DND-41 (cell line): ENCODE measurements around the gene VARS1.

Experiments
- ATAC-seq: fragments of 200-7000 bp; cut with Tn5 transposase; 3 replicates; pipeline ENCODE4 v1.9.1; 2021; ENCODE audit warnings: low read depth; ENCODE audit not compliant: insufficient read depth
- DNase-seq: peaks from one replicate; pipeline ENCODE4 v3.0.0-alpha.2; 2020
- H2AFZ ChIP-seq: 2 replicates; pipeline ENCODE4 v1.6.0; 2012; ENCODE audit warnings: low read depth, low read length
- H3K27ac ChIP-seq: 2 replicates; pipeline ENCODE4 v1.5.1; 2012; ENCODE audit warnings: low read length, inconsistent platforms
- H3K27me3 ChIP-seq: fragments of 200-600 bp; sonication (generic); 2 replicates; pipeline ENCODE4 v1.6.0; 2012; ENCODE audit warnings: low read length, mild to moderate bottlenecking, inconsistent platforms; ENCODE audit not compliant: insufficient read depth, poor library complexity
- H3K36me3 ChIP-seq: 2 replicates; pipeline ENCODE4 v1.5.1; 2012; ENCODE audit warnings: low read length, inconsistent platforms; ENCODE audit not compliant: insufficient read depth
- H3K4me1 ChIP-seq: 2 replicates; pipeline ENCODE4 v1.5.1; 2012; ENCODE audit warnings: mild to moderate bottlenecking, low read length; ENCODE audit not compliant: insufficient read depth
- H3K4me2 ChIP-seq: 2 replicates; pipeline ENCODE4 v1.6.0; 2012; ENCODE audit warnings: mild to moderate bottlenecking, moderate library complexity, low read length, inconsistent platforms; ENCODE audit not compliant: insufficient read depth
- H3K4me3 ChIP-seq, 2 experiments: fragments of 200-600 bp in 1 of 2; shearing (Covaris generic) in 1 of 2; 2 replicates each; pipeline ENCODE4 v1.5.1; 2012 to 2016; ENCODE audit warnings: inconsistent platforms in 2 of 2, low read length in 2 of 2, mild to moderate bottlenecking in 2 of 2, low read depth in 1 of 2, moderate library complexity in 1 of 2
- H3K79me2 ChIP-seq: 2 replicates; pipeline ENCODE4 v1.6.0; 2012; ENCODE audit warnings: low read length, inconsistent platforms; ENCODE audit not compliant: insufficient read depth
- H3K9ac ChIP-seq: 2 replicates; pipeline ENCODE4 v1.6.0; 2012; ENCODE audit warnings: low read depth, mild to moderate bottlenecking, inconsistent platforms, low read length, moderate library complexity
- H3K9me3 ChIP-seq: 2 replicates; pipeline ENCODE4 v1.5.1; 2012; ENCODE audit warnings: low read length, moderate library complexity, mild to moderate bottlenecking, inconsistent platforms; ENCODE audit not compliant: insufficient read depth, severe bottlenecking
- H4K20me1 ChIP-seq: 2 replicates; pipeline ENCODE4 v1.6.0; 2012; ENCODE audit warnings: low read length; ENCODE audit not compliant: insufficient read depth
- EZH2 ChIP-seq: IDR thresholded peaks from 3 replicates; pipeline ENCODE4 v1.6.1; 2012; ENCODE audit warnings: borderline replicate concordance, low read depth, mild to moderate bottlenecking, moderate library complexity, low read length, inconsistent platforms; ENCODE audit not compliant: severe bottlenecking
- TF ChIP-seq, protein P1 (sequence below): IDR thresholded peaks from 2 replicates; pipeline ENCODE4 v1.5.1; 2012; ENCODE audit warnings: borderline replicate concordance, low read length, moderate library complexity, mild to moderate bottlenecking; ENCODE audit not compliant: poor library complexity, severe bottlenecking; ENCODE audit errors: extremely low read depth

The VARS1 gene

GRCh38 chr6:31771992-31772358, 23.6 kb downstream of the VARS1 start:
- ATAC-seq, result peak; percentile 20; the same call in 2 of the 3 replicates
- TF ChIP-seq EZH2, result no peak
- TF ChIP-seq, protein P1, sequence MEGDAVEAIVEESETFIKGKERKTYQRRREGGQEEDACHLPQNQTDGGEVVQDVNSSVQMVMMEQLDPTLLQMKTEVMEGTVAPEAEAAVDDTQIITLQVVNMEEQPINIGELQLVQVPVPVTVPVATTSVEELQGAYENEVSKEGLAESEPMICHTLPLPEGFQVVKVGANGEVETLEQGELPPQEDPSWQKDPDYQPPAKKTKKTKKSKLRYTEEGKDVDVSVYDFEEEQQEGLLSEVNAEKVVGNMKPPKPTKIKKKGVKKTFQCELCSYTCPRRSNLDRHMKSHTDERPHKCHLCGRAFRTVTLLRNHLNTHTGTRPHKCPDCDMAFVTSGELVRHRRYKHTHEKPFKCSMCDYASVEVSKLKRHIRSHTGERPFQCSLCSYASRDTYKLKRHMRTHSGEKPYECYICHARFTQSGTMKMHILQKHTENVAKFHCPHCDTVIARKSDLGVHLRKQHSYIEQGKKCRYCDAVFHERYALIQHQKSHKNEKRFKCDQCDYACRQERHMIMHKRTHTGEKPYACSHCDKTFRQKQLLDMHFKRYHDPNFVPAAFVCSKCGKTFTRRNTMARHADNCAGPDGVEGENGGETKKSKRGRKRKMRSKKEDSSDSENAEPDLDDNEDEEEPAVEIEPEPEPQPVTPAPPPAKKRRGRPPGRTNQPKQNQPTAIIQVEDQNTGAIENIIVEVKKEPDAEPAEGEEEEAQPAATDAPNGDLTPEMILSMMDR, result no peak
- no peak overlapping the region for H3K4me2 ChIP-seq
- no peak overlapping the region for H3K4me3 ChIP-seq
- H3K9ac ChIP-seq, result no peak overlapping the region
- H4K20me1 ChIP-seq, result no peaks in the 10 kb centered on the region
- H3K27ac ChIP-seq, result no peak overlapping the region
- DNase-seq, result no peak
- H3K79me2 ChIP-seq, result no peaks in the 10 kb centered on the region
- H3K9me3 ChIP-seq, result no peaks in the 10 kb centered on the region
- no peaks in the 10 kb centered on the region for H3K27me3 ChIP-seq
- H3K36me3 ChIP-seq, result no peaks in the 10 kb centered on the region
- no peak overlapping the region for H2AFZ ChIP-seq
- peaks cover 16% of the 10 kb centered on the region for H3K4me1 ChIP-seq

DNA sequence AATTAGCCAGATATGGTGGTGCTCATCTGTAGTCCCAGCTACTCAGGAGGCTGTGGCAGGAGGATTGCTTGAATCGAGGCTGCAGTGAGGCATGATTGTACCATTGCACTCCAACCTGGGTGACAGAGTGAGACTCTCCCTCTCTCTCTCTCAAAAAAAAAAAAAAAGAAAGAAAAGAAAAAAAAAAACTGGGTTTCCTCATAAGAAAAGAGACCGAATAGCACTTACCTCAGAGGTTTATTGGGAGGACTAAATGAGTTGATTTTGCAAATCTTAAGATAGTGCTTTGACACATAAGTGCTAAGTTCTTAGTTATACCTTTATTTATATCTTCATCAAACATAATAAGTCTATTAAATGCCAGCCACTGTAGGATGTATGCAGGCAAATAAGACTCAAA, 24.7 kb downstream of the VARS1 start:
- TF ChIP-seq EZH2, result no peak
- TF ChIP-seq, protein P1, result no peak
- Histone ChIP-seq H3K79me2 (no peaks in the 10 kb centered on the region), H2AFZ (no peak overlapping the region), H3K4me2 (no peak overlapping the region), H3K9me3 (no peaks in the 10 kb centered on the region), H3K36me3 (no peaks in the 10 kb centered on the region), H3K4me3 (no peak overlapping the region), H3K9ac (no peak overlapping the region), H3K4me1 (peaks cover 16% of the 10 kb centered on the region), H4K20me1 (no peaks in the 10 kb centered on the region), H3K27ac (no peak overlapping the region), H3K27me3 (no peaks in the 10 kb centered on the region)
- no peak for DNase-seq
- no peak for ATAC-seq

DNA sequence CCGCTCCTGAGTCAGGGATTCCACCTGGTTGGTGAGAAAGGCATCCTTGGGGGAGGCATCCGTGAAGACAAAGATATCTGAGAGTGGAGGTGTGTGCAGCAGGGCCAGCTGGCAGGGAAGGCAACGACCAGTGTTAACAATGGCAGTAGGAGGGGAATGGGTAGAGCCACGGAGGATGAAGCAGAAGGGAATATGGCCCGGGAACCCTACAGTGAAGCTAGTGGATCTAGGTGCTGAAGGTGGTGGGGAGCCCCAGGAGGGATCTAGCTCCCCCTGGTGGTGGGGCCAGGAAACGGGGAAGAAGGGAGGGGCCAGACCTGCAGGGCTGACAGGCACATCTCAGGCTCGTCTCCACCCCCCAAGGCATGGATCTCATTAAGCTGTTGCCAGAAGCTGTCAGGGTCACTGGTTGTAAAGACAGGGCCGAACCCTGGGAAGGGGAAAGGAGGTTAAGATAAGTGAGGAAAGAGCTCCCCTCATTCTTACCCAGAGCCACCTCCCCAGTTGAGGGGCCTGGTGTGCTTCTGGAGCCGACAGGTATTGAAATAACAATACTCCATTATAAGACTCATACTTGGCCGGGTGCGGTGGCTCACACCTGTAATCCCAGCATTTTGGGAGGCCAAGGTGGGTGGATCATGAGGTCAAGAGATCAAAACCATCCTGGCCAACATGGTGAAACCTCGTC, 25.7 kb downstream of the VARS1 start:
- ATAC-seq, result peak; percentile 78
- H3K4me2 ChIP-seq, result no peak overlapping the region
- DNase-seq, result peak; percentile 83

More for the DNA sequence above, 25.7 kb downstream of the VARS1 start:
- TF ChIP-seq, protein P1, result peak; percentile 93
- no peak for TF ChIP-seq EZH2
- Histone ChIP-seq H3K79me2 (no peaks in the 10 kb centered on the region), H4K20me1 (no peaks in the 10 kb centered on the region), H3K9me3 (no peaks in the 10 kb centered on the region), H3K4me1 (peaks cover 16% of the 10 kb centered on the region), H3K36me3 (no peaks in the 10 kb centered on the region), H2AFZ (no peak overlapping the region), H3K27me3 (no peaks in the 10 kb centered on the region), H3K9ac (no peak overlapping the region), H3K27ac (no peak overlapping the region), H3K4me3 (no peak overlapping the region)
